Fibroblast of villous mesenchyme (primary cell): ENCODE measurements around the gene GRAMD1C. TPM values are rescaled to one million over a fixed set of nuclear protein-coding genes. Genes with fewer than 3 reads are reported as not detected.

Source experiments
- DNase-seq: peaks from one replicate; pipeline ENCODE4 v3.0.0-alpha.2; 2010; ENCODE audit warnings: low read depth
- H3K4me3 ChIP-seq: 2 replicates; pipeline ENCODE4 v1.5.1; 2011; ENCODE audit warnings: low read depth, mild to moderate bottlenecking, low read length
- CTCF ChIP-seq: IDR thresholded peaks from 2 replicates; pipeline ENCODE4 v1.5.1; 2012; ENCODE audit warnings: low read depth, mild to moderate bottlenecking, low read length; ENCODE audit not compliant: insufficient read depth
- total RNA-seq: library from RNA; depleted of rRNA; stranded (reverse); fragments of >200 nt; gene quantifications from 2 replicates; pipeline ENCODE4 v1.2.3, GENCODE V29; 2012

Gene GRAMD1C
- total RNA-seq, 1 donor: 2.2 TPM

- TF ChIP-seq CTCF: no peak
- DNase-seq: no peak
- no peak overlapping the region for H3K4me3 ChIP-seq
Measured at GRCh38 chr3:113852506-113852905, 13.9 kb downstream of the GRAMD1C start.

DNA sequence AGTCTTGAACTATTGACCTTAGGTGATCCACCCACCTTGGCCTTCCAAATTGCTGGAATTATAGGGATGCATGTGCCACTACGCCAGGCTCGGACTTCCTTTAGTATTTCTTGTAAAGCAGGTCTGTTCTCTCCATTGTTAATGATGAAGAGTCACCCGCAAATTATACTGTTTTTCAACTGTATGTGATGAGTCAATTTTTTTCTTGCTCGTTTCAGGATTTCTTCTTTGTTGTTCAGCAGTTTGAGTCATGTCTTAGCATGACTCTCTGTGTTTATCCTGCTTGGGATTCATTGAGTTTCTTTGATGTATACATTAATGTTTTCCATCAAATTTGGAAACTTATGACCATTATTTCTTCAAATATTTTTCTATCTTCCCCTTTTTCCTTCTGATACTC is 28.9 kb downstream of the GRAMD1C start:
- H3K4me3 ChIP-seq: no peak overlapping the region
- no peak for DNase-seq
- TF ChIP-seq CTCF: no peak

DNA sequence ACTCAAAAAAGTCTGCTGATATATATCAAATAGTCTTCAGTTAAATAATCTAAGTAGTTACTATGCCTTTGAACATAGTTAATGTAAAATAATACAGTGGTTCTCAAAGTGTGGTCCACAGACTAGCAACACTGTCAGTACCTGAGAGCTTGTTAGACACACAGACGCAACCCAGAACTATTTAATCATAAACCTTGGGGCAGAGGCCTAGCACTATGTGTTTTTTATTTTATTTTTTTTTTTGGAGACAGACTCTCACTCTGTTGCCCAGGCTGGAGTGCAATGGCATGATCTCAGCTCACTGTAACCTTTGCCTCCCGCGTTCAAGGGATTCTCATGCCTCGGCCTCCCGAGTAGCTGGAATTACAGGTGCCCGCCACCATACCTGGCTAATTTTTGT is 34.7 kb downstream of the GRAMD1C start:
- no peak for TF ChIP-seq CTCF
- no peak overlapping the region for H3K4me3 ChIP-seq
- DNase-seq: no peak

GRCh38 chr3:113873814-113874526 is 35.4 kb downstream of the GRAMD1C start:
- TF ChIP-seq CTCF: no peak
- DNase-seq: no peak
- H3K4me3 ChIP-seq: no peak overlapping the region

DNA sequence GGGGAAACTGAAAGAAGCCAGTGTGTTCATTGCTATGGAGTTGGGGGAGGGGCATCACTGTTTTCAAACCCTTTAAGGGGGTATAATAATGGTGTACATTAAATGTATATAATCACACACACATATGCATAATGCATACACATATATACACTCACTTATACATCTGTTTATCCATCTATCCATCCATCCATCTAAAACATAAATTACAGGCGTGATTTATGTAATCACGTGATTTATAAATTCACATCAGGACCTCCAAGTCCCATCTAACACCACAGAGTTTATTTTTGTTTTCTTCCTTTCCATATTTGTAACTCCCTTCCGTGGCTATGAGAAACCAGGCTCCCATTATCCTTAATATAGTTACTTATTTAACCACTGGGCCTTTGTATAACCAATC is 39.8 kb downstream of the GRAMD1C start:
- TF ChIP-seq CTCF: no peak
- no peak for DNase-seq
- H3K4me3 ChIP-seq: no peak overlapping the region

DNA sequence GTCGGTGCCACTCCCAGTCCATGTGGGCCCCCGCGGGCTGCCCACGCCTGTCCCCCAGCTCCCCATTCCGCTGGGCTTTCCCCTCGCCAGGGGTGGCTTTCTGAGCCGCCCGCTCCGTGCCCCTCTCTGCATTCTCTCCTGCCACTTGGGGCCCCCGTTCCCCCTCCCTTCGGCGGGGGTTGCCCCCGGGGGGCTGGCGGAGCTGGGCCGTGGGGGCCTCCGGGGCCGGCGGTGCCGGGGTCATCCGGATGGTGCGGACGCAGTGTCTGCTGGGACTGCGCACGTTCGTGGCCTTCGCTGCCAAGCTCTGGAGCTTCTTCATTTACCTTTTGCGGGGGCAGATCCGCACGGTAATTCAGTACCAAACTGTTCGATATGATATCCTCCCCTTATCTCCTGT is 46.5 kb downstream of the GRAMD1C start:
- no peak for DNase-seq
- no peak for TF ChIP-seq CTCF
- no peak overlapping the region for H3K4me3 ChIP-seq

- no peak for TF ChIP-seq CTCF
- H3K4me3 ChIP-seq: no peak overlapping the region
- DNase-seq: no peak
Measured at GRCh38 chr3:113890256-113890900, 51.8 kb downstream of the GRAMD1C start.
